T-helper 1 cell treated with Interleukin-12 subunit alpha and Interleukin-12 subunit beta and Interleukin-4 antibody, amounts not matched to agents 30 ng/mL and 1 ng/mL, for 36 hours (primary cell): ENCODE measurements around the gene FCAR. TPM values are rescaled to one million over a fixed set of nuclear protein-coding genes. Genes with fewer than 3 reads are reported as not detected.
"Not testable (repeated sequence)": the region's sequence is repeated elsewhere in the genome, so short reads cannot be mapped to it uniquely, and the experiment has no call there.

Source experiments
- intact Hi-C: fragments of 100-400 bp; cut with micrococcal nuclease; formaldehyde crosslinking; loops from one replicate; pipeline ENCODE4 v1.15.1; 2024
- total RNA-seq: library from RNA; stranded (reverse); gene quantifications from 2 replicates; pipeline ENCODE4 v1.2.3, GENCODE V29; 2022

FCAR gene
- total RNA-seq, 1 donor from 2014 or later: not detected

DNA sequence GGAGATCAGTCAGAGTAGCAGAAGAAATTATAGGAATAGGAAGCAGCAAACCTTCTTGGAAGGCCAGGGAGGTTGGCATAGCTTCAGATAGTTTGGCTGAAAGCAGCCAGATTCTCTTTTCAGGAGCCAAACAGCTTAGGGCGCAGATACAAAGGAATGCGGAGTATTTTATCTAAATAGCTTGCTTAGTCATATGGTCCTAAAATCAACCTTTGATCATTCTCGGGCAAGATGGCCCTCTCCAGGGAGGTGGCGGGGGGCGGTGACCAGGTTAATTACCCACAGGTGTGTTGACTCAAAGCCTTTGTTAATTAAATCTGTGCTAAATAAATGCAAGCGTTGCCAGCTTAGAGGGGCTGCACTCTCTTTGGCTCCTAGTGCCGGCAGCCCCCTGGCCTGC is 19.4 kb downstream of the FCAR start:
- intact Hi-C loops: no loop called here

DNA sequence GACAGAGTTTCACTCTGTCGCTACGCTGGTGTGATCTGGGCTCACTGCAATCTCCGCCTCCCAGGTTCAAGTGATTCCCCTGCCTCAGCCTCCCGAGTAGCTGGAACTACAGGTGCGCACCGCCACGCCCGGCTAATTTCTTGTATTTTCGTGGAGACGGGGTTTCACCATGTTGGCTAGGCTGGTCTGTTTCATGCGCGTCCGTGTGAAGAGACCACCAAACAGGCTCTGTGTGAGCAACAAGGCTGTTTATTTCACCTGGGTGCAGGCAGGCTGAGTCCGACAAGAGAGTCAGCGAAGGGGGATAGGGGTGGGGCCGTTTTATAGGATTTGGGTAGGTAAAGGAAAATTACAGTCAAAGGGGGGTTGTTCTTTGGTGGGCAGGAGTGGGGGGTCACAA is 20.1 kb downstream of the FCAR start:
- intact Hi-C loops: not testable (repeated sequence)

DNA sequence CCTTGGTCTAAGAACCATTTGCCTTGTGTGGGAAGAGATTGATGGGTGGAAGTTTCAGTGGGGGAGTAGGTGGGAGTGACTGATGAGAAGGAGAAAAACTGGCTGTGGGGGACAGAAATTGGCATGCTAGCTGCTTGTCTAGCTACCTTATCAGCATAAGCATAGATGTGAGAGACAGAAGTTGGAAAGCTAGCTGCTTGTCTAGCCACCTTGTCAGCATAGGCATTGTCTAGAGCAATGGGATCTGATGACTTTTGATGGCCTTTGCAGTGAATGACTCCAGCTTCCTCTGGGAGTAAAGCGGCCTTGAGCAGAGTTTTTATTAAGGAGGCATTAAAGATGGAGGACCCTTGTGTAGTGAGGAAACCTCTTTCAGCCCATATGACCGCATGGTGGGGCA is 22.0 kb downstream of the FCAR start:
- intact Hi-C loops: no loop called here

DNA sequence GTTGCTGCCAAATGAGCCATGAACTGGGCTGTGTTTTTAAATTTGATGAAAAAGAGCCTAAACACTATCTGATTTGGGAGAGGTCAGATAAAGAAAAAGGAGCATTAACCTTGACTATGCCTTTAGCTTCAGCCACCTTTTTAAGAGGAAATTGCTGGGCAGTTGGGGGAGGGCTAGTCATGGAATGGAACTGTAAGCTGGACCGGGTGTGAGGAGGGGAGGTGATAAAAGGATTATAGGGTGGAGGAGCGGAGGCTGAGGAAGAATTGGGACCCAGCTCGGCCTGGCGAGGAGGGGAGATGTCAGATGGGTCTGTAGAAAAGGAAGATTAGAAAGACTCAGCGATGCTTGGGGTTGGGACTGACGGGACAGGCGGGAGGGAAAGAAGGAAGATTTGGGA is 24.6 kb downstream of the FCAR start:
- intact Hi-C loops: not testable (repeated sequence)

DNA sequence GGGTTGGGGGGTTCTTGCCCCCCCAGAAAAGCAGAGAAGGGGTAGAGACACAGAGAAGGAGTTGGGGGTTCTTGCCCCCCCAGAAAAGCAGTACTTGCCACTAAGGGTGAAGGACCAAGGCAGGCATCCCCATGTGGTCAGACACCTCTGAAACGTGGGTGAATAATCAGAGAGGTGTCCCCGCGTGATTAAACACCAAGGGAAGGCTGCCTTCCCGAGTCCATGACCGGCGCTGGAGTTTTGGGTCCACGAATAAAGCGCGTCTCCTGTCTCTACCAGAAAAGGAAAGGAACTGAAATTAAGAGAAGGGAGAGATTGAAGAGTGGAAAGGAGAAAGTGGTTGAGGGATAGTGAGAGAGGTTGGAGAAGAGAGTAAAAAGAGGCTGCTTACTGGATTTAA is 25.6 kb downstream of the FCAR start:
- intact Hi-C loops: not testable (repeated sequence)

DNA sequence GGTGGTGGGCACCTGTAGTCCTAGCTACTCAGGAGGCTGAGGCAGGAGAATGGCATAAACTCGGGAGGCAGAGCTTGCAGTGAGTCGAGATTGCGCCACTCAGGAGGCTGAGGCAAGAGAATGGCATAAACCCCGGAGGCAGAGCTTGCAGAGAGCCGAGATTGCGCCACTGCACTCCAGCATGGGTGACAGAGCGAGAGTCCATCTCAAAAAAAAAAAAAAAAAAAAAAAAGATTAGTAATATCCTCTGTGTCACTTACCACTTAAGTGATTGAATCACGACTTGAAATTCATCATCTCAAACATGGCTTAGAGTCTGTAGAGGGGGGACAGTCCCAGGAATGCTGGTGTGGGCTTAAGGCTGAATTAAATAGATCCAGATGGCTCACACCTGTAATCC is 27.1 kb downstream of the FCAR start:
- intact Hi-C loops: not testable (repeated sequence)

DNA sequence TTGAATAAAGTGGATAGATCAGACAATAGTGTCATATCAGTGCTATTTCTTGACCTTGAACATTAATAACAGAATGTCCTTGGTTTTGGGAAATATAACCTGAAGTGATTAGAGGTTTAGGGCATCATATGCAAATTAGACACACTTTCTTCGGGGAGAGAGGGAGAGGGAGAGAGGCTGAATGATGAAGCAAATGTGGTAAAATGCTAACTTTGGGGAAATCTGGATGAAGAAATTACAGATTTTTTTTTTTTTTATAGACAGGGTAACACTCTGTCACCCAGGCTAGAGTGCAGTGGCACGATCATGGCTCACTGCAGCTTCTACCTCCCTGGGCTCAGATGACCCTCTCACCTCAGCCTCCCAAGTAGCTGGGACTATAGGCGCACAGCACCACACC is 28.0 kb downstream of the FCAR start:
- intact Hi-C loops: no loop called here

DNA sequence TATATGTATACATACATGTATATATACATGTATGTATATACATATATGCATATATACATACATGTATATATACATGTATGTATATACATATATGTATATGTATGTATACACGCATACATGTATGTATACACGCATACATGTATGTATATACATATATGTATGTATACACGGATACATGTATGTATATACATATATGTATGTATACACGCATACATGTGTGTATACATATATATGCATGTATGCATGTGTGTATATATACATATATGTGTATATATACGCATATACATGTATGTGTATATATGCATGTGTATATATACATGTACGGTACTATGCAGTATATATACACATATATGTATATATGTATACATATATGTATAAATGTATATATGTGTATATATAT is 29.3 kb downstream of the FCAR start:
- intact Hi-C loops: no loop called here

DNA sequence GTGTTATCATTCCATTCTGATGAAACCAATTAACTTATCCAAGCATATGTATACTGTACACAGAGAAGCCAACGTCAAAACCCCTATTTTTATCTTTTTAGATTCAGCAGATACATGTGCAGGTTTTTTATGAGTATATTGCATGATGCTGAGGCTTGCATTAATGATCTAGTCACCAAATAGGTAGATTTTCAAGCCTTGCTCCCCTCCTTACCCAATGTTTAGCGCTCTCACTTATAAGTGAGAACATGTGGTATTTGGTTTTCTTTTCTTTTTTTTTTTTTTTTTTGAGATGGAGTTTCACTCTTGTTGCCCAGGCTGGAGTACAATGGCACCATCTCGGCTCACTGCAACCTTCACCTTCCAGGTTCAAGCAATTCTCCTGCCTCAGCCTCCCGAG is 30.2 kb downstream of the FCAR start:
- intact Hi-C loops: not testable (repeated sequence)

DNA sequence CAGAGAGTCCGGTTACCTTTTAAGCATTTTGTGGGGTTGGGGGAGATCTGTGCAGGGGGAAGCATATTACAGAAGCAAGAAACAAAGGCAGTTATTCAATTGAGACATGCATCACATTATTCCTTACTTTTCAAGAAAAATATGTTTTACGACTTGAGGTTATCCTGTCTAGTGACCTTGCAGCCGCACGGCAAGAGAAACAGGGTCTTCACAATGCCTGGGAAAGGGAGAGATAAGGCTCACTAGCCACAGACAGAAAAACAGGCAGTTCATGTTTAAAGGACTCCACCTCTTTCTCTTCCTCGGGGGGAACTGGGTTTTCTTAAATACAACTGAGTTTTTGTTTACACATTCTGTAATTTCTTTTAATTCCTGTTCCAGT is 31.4 kb downstream of the FCAR start:
- intact Hi-C loops: no loop called here

DNA sequence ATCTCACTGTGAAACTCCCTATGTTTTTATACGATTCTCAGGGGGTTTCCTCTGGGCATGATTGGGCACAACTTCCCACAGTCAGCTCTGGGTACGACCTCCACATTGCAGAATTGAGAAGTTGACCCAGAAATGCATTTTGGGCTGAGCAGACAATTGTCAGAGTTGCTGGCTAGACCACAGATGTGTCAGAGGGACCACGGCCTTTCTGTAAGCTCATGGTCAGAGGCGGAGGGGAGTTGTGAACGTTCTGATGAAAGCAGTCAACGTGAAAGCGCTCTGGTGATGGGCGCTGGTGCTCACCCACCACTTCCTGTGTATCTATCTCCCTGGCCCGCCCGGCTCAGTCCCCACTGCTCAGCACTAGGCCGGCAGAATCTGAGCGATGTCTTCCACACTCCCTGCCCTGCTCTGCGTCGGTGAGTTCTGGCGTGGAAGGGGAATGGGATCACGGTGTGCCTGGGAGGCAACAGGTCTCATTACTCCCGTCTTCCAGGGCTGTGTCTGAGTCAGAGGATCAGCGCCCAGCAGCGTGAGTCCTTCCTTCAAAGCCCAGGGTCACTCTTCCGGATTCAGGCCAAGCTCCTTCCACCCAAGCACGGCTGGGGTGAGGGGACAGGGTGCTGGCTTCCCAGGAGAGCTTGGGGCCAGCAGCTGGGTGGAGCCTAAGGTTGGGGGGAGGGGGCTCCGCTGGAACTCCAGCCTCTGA is 31.9 kb downstream of the FCAR start, which contains the start of gene NCR1:
Gene NCR1, plus strand, starts transcription at position 346 of the 709 bp plus-strand sequence. Its CDS starts 40 bp downstream, at position 386.
- intact Hi-C loops: no loop called here

DNA sequence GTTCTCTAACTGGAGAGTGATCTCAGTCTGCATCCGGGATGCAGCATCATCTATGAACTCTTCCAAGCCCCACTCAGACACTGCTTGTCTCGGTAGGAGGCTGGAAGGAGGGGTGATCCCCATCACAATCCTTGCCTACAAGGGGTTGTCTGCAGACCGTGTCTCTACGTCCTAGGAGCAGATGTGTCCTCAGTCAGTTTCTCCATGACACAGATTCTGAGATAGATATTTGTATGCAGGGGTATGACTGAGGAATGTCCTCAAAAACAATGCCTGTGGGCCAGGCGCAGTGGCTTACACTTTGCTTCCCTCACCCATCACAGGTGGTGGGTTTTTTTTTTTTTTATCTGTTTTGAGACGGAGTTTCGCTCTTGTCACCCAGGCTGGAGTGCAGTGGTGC is 32.8 kb downstream of the FCAR start:
- intact Hi-C loops: no loop called here

DNA sequence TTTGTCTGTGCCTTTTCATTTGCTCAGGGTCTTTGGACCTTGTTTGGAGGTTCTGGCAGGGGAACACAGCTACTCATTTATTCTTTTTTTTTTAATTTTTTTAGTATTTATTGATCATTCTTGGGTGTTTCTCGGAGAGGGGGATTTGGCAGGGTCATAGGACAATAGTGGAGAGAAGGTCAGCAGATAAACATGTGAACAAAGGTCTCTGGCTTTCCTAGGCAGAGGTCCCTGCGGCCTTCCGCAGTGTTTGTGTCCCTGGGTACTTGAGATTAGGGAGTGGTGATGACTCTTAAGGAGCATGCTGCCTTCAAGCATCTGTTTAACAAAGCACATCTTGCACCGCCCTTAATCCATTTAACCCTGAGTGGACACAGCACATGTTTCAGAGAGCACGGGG is 33.9 kb downstream of the FCAR start:
- intact Hi-C loops: not testable (repeated sequence)

DNA sequence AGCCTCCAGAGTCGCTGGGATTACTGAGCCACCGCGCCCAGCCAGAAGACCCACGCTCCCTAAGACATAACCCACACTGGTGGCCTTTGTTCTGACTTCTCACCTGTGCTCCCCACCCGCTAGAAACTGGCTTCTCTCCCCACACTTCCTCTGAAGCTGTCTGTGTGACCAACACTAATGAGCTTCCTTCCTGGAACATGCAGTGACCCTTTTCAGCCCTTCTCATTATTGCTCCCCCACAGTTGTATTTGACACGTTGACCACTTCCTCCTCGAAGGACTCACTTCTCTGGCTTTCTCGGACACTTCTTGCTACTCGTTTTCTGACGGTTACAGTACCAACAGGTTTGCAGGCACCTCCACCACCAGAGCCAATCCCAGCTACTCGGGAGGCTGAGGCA is 42.8 kb downstream of the FCAR start:
- intact Hi-C loops: no loop called here

DNA sequence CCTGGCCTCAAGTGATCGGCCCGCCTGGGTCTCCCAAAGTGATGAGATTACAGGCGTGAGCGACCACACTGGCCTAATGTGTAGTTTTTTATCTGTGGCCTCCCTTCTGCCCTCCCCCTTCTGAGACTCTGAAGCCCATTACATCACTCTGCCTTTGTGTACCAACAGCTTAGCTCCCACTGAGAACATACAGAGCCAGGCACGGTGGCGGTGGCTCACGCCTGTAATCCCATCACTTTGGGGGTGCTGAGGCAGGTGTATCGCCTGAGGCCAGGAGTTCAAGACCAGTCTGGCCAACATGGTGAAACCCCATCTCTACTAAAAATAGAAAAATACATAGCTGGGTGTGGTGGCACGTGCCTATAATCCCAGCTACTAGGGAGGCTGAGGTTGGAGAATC is 44.5 kb downstream of the FCAR start:
- intact Hi-C loops: no loop called here

DNA sequence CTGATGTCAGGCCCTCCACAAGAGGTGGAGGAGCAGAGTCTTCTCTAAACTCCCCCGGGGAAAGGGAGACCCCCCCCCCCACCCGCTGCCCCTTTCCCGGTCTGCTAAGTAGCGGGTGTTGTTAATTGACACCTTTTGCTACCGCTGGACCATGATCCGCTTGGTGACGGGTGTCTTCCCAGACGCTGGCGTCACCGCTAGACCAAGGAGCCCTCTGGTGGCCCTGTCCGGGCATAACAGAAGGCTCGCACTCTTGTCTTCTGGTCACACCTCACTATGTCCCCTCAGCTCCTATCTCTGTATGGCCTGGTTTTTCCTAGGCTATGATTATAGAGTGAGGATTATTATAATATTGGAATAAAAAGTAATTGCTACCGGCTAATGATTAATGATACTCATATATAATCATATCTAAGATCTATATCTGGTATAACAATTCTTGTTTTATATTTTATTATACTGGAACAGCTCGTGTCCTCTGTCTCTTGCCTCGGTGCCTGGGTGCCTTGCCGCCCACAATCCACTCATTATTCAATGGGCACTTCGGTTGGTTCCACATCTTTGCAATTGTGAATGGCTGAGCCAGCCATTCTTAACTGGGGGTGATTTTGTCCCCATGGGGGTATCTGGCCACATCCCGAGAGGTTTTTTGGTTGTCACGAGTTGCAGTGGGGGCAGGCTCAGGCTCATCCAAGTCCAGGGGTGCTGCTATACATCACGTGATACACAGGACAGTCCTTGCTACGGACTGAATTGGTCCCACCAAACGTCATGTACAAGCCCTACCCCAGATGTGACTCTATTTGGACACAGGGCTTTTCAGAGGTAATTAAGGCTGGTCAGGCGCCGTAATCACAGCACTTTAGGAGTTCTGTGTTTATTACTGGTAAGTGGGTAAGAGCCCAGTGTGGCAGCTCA is 45.9 kb downstream of the FCAR start:
- intact Hi-C loops: loop anchor here (1.0 kb wide), 1 partner anchor 39 kb away; no protein-coding TSS in a partner anchor

DNA sequence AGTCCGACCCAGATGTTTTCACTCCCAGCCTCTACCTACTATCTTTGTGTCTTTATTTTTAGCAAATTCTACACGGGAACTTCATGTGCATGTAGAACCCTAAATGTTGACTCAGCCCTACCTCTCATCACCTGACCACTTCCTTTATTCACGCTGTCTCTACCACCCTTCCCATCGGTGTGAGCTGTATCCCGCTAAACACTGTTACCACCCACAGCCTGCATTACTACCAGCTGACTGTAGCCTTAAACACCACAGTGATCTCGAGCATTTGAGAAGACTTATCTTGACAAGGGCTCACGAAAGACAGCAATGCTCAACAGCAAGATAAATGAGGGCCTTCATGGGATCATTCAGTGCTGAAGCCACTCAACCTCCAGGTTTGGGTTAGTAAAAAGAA is 47.0 kb downstream of the FCAR start:
- intact Hi-C loops: no loop called here

DNA sequence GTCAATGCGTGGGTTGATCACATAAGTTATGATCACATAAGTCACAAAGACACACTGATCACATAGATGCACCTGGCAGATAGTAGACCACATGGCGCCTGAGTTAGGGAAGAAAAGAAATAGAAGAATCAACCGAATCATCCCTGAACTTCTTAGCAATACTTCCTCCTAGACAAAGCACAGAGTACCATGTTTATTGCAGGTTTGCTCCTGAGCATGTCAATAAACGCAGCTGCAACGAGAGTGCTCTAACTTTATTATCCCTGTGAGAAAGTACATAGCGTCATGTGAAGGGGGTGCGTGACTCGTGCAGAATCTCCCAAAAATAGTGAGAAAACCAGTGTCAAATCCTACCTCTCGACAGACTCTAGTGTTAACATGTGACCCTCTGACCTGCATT is 49.2 kb downstream of the FCAR start:
- intact Hi-C loops: no loop called here

DNA sequence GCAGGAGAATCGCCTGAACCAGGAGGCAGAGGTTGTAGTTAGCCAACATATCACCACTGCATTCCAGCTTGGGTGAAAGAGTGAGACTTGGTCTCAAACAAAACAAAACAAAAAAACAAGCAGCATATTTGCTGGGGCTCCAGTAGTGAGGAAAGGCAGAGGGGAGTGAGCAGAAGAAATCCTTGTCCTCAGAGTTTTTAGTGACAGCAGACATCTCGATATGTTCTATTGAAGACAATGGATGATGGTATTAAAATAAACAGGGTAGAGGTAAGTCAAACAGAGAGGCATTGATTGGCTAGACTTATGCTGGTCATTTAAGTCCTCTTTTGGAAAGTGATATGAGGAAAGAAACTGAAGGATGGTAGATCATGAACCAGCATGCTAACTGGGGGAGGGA is 54.3 kb downstream of the FCAR start:
- intact Hi-C loops: no loop called here

DNA sequence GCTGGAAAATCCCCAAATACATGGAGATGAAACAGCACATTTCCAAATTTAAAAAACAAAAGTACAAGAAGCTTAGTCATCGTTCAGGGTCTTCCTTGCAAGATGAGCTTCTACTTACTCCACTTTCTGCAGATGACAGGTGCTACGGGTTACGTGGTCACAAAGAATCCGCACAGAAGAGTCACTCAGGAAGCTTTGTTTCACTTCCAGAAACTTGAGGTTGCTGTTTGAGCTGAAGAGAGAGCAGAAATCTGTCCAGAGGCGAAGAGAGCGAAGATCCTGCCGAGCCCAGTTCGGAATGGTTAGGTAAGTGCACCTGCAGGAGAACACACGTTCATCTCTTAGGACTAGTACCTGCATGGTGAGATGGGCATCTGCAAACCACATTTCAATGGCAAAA is 63.9 kb downstream of the FCAR start:
- intact Hi-C loops: loop anchor here (1.0 kb wide), 1 partner anchor 35 kb away; no protein-coding TSS in a partner anchor

DNA sequence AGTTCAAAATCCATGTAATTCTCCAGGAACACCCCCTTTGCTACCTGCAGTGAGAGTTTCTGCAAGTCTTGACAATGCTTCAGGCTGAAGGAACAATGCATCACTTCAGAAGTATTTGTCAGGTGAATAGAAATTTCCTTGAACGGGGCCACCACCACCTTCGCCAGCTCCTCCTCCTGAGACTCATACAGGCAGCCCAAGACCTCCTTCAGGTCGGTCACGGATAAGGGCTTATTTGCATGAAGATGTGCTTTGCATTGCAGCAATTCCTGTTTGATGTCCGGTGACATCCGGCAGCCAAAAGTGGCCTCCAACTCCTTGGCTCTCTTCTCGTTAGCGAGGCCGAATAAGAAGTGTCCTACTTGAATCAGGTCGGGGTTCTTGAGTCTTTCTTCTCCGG is 64.9 kb downstream of the FCAR start:
- intact Hi-C loops: loop anchor here (1.0 kb wide), 1 partner anchor 34 kb away; no protein-coding TSS in a partner anchor

DNA sequence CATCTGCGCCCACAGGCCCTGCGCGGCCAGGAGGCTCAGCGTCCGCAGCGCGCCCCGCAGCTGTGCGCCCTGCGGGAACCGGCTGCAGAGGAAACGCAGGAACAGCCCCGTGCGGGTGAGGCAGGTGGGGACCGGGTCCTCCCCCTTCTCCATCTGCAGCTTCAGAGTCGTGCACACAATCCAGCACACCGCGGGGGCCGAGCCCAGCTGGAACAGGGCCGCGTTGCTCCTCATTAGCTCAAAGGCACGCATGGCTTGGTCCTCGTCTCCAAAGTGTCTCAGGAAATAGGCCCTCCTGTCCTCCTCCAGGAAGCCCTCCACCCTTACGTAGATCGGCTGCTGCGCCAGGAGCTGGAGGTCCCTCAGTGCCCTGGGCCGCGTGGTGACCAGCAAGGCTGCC is 65.5 kb downstream of the FCAR start:
- intact Hi-C loops: not testable (repeated sequence)
